ENCODE results near the gene FREY1.

GRCh38 chr11:45871638-45872037 is 35.4 kb downstream of the FREY1 start:
- TF ChIP-seq EZH2 (IDR thresholded peaks at IDR 0.05) (no peak), POLR2AphosphoS5 (IDR thresholded peaks at IDR 0.05; ENCODE audit: borderline replicate concordance, low read depth, low read length) (no peak)

Measured in SK-N-MC (cell line).